Mesendoderm (in vitro differentiated cells): ENCODE measurements around the gene SND1.
A peak's percentile ranks its signal among the peaks of the same experiment; 100 is the strongest.

Source experiments
- DNase-seq: peaks from one replicate; pipeline ENCODE4 v3.0.0; 2013
- H2AK5ac ChIP-seq: 2 replicates; pipeline ENCODE4 v1.6.1; 2013; ENCODE audit warnings: low read length, inconsistent platforms
- H2BK120ac ChIP-seq: 2 replicates; pipeline ENCODE4 v1.6.1; 2013; ENCODE audit warnings: low read depth, mild to moderate bottlenecking, low read length, moderate library complexity, mixed read lengths
- H2BK15ac ChIP-seq: replicated peaks from 2 replicates; pipeline ENCODE4 v1.6.1; 2013; ENCODE audit warnings: low read depth, mild to moderate bottlenecking, moderate library complexity
- H2BK5ac ChIP-seq: 2 replicates; pipeline ENCODE4 v1.6.1; 2013; ENCODE audit warnings: low read length, inconsistent platforms
- H3K18ac ChIP-seq: 2 replicates; pipeline ENCODE4 v1.6.1; 2013; ENCODE audit warnings: mild to moderate bottlenecking, low read length, mixed read lengths
- H3K23ac ChIP-seq: one replicate; pipeline ENCODE4 v1.6.1; 2013; ENCODE audit warnings: low read length
- H3K27ac ChIP-seq: 2 replicates; pipeline ENCODE4 v1.5.1; 2013; ENCODE audit warnings: low read depth, mild to moderate bottlenecking, inconsistent platforms, low read length, moderate library complexity
- H3K27me3 ChIP-seq: 2 replicates; pipeline ENCODE4 v1.6.1; 2013; ENCODE audit warnings: low read length, control low read depth, mild to moderate bottlenecking, inconsistent platforms; ENCODE audit not compliant: insufficient read depth, poor library complexity
- H3K36me3 ChIP-seq: 2 replicates; pipeline ENCODE4 v1.6.1; 2013; ENCODE audit warnings: low read length, inconsistent platforms; ENCODE audit not compliant: control insufficient read depth, insufficient read depth
- H3K4ac ChIP-seq: one replicate; pipeline ENCODE4 v1.6.1; 2013; ENCODE audit warnings: low read depth, mild to moderate bottlenecking, low read length, moderate library complexity
- H3K4me1 ChIP-seq: 2 replicates; pipeline ENCODE4 v1.6.1; 2013; ENCODE audit warnings: low read depth, low read length, inconsistent platforms; ENCODE audit not compliant: control insufficient read depth
- H3K4me2 ChIP-seq: 2 replicates; pipeline ENCODE4 v1.6.1; 2013; ENCODE audit warnings: low read length
- H3K4me3 ChIP-seq: 2 replicates; pipeline ENCODE4 v1.5.1; 2013; ENCODE audit warnings: mild to moderate bottlenecking, low read length
- H3K56ac ChIP-seq: one replicate; pipeline ENCODE4 v1.6.1; 2013; ENCODE audit warnings: low read length
- H3K79me1 ChIP-seq: 2 replicates; pipeline ENCODE4 v1.6.1; 2013; ENCODE audit warnings: low read length, inconsistent platforms
- H3K79me2 ChIP-seq: 2 replicates; pipeline ENCODE4 v1.6.1; 2013; ENCODE audit warnings: mild to moderate bottlenecking, low read length; ENCODE audit not compliant: control insufficient read depth, insufficient read depth
- H3K9ac ChIP-seq: 2 replicates; pipeline ENCODE4 v1.6.1; 2013; ENCODE audit warnings: low read length, inconsistent platforms
- H4K5ac ChIP-seq: one replicate; pipeline ENCODE4 v1.6.1; 2013; ENCODE audit warnings: low read length
- H4K8ac ChIP-seq: one replicate; pipeline ENCODE4 v1.6.1; 2013; ENCODE audit warnings: low read depth, mild to moderate bottlenecking, control low read depth, low read length, moderate library complexity
- WGBS: extraction: QIAGEN DNeasy Blood & Tissue Kit; methylation state at CpG from one replicate; pipeline ENCODE4 v1.1.7; 2013; ENCODE audit warnings: low lambda C conversion rate, missing lambda C conversion rate; ENCODE audit not compliant: insufficient coverage; ENCODE audit errors: extremely low coverage; 5-methylcytosine and 5-hydroxymethylcytosine counted together

Gene SND1

DNA sequence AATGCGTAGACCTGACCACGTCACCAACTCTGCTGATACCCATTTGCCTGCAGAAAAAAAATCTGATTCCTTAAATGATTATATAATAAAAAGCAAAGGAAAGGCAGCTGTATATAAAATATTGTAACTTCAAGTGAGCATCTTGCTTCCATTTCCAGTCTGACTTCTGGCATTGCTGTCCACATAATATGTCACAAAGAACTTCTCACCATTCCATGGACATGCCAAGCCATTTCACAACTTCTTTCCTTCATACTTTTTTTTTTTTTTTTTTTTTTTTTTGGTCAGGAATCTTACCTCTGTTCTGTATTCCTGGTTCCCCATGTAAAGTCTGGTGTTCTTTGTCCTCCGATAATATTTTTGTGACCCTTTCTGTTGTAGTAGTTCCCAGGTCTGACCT is 165.5 kb downstream of the SND1 start:
- Histone ChIP-seq H3K4ac (no peak overlapping the region), H4K8ac (no peak overlapping the region), H2BK5ac (no peak overlapping the region), H3K4me3 (no peak overlapping the region), H3K9ac (no peak overlapping the region), H2BK120ac (no peak overlapping the region), H3K79me2 (peaks cover 16% of the 10 kb centered on the region), H3K27ac (no peak overlapping the region), H3K23ac (no peak overlapping the region), H3K36me3 (no peaks in the 10 kb centered on the region), H2AK5ac (no peak overlapping the region), H2BK15ac (no peak overlapping the region), H3K27me3 (no peaks in the 10 kb centered on the region), H4K5ac (no peak overlapping the region), H3K4me2 (no peak overlapping the region), H3K18ac (no peak overlapping the region), H3K56ac (no peak overlapping the region), H3K79me1 (peaks cover 17% of the 10 kb centered on the region), H3K4me1 (peaks cover 9% of the 10 kb centered on the region)
- DNase-seq: no peak
- WGBS: no CpG with 5 or more reads among the region's 3 CpGs

DNA sequence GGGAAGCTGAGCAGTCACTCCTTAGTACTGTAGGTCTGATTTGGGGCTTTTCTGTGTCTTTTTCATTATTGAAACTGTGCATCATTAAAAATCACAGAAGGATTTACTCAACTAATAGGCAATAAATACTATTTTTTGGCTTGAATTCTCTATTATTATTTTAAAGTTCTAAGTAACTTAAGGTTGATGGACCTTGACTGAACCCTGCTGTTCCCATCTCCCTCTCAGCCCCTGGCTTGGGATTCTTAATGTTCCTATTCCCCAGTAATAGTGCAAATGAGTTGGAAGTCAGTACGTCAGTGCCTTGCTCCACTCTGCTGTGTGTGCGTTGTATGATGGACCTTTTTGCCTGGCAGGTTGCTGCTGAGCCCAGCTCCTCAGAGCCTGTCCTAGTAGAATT is 166.3 kb downstream of the SND1 start:
- H3K27ac ChIP-seq: no peak overlapping the region
- no peak overlapping the region for H2BK120ac ChIP-seq
- peaks cover 12% of the 10 kb centered on the region for H3K4me1 ChIP-seq
- H3K23ac ChIP-seq: no peak overlapping the region
- no peak for DNase-seq
- no peaks in the 10 kb centered on the region for H3K36me3 ChIP-seq
- peaks cover 9% of the 10 kb centered on the region for H3K79me2 ChIP-seq
- peaks cover 15% of the 10 kb centered on the region for H3K79me1 ChIP-seq
- no peak overlapping the region for H2BK5ac ChIP-seq
- H2AK5ac ChIP-seq: no peak overlapping the region
- H4K5ac ChIP-seq: no peak overlapping the region
- H2BK15ac ChIP-seq: no peak overlapping the region
- WGBS: no CpG with 5 or more reads among the region's 2 CpGs
- H3K56ac ChIP-seq: no peak overlapping the region
- no peak overlapping the region for H3K4me3 ChIP-seq
- H3K27me3 ChIP-seq: no peaks in the 10 kb centered on the region
- H3K18ac ChIP-seq: no peak overlapping the region
- H3K9ac ChIP-seq: no peak overlapping the region
- H3K4me2 ChIP-seq: no peak overlapping the region
- H3K4ac ChIP-seq: no peak overlapping the region
- no peak overlapping the region for H4K8ac ChIP-seq

DNA sequence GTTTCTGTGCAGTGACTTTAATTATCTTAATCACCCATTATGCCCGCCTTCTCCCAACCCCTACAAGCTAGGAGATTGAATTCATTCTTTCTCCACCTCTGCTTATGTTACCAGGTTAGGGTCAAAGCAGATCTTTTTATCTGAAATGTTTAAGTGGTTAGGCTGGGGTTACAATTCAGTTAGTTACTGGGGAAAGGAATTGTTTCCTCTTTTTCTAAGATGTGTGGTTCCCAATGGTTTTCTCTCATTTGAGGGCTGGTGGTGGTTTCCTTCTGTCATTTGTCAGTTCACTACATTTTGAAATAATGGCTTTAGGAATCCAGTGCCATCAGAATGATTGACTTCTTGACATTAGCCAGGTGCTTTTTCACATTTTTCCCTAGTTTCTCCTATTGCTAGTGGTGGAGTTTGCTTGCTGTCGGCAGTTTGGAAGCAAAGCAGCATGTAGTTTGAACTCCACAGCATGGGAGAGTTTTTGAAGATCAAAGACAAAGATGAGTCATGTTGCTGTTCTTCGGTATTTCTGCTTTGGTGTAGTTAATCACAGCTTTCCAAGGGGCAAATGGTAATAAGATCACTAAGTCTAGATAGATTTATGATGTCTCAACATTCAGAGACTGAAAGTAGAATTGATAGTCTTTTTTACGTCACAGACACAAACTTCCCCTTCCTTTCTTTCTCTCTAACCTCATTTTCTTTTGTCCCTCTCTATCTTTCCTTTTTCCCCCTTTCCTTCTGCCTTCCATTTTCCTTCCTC is 168.2 kb downstream of the SND1 start:
- no peak overlapping the region for H2BK120ac ChIP-seq
- H3K27me3 ChIP-seq: no peaks in the 10 kb centered on the region
- H2BK5ac ChIP-seq: no peak overlapping the region
- DNase-seq: peak; percentile 80
- no peak overlapping the region for H4K5ac ChIP-seq
- no peak overlapping the region for H3K23ac ChIP-seq
- WGBS: no CpG with 5 or more reads among the region's 4 CpGs
- no peak overlapping the region for H3K4me2 ChIP-seq
- no peaks in the 10 kb centered on the region for H3K36me3 ChIP-seq
- no peak overlapping the region for H3K56ac ChIP-seq
- H4K8ac ChIP-seq: no peak overlapping the region
- H3K18ac ChIP-seq: peak overlapping the region; percentile 70
- peak overlapping the region; percentile 49 for H3K27ac ChIP-seq
- H3K4ac ChIP-seq: no peak overlapping the region
- H3K4me3 ChIP-seq: no peak overlapping the region
- peaks cover 9% of the 10 kb centered on the region for H3K79me1 ChIP-seq
- no peak overlapping the region for H2AK5ac ChIP-seq
- no peak overlapping the region for H2BK15ac ChIP-seq
- H3K9ac ChIP-seq: no peak overlapping the region
- H3K4me1 ChIP-seq: peaks cover 12% of the 10 kb centered on the region
- peaks cover 5% of the 10 kb centered on the region for H3K79me2 ChIP-seq

DNA sequence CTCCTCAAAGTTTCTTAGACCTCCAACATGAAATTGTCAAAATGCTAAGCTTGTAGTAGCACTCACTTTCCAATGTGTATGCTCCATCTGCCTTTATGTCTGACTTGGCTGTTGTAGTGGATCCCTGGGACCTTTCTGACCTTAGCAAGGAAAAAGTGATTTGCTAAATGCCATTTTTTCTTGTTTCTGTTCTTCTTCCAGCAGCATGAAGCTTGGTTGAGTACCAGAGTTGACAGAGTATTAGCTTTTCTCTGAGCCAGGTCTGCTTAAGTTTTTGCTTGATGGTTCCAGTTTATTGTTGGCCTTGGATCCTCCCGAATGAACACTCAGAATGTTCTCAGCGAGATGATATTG is 168.7 kb downstream of the SND1 start:
- no peaks in the 10 kb centered on the region for H3K36me3 ChIP-seq

DNA sequence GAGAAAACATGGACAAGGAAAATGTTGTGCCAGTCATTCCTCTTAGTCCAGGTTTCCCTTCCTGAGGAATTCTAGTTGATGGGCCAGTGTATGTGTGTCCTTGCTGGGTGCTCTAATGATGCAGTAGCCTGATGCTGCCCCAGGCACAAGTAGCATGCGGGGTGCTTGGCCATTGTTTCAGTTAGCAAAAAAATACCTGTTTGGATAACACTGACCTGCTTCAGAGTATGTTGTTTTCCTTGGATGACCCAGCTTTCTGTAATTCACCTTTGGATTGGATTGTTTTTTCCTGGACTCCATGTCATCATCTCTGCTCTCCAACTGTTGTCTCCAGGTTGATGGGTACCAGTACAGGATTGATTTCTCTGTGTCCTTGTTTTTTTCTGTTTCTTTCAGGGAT is 169.2 kb downstream of the SND1 start:
- DNase-seq: peak; percentile 52
- no peak overlapping the region for H3K18ac ChIP-seq
- no peak overlapping the region for H3K23ac ChIP-seq
- peaks cover 12% of the 10 kb centered on the region for H3K4me1 ChIP-seq
- H3K56ac ChIP-seq: no peak overlapping the region
- H2BK5ac ChIP-seq: no peak overlapping the region
- no peak overlapping the region for H4K8ac ChIP-seq
- no peak overlapping the region for H3K9ac ChIP-seq
- H3K27me3 ChIP-seq: no peaks in the 10 kb centered on the region
- H4K5ac ChIP-seq: no peak overlapping the region
- no peak overlapping the region for H3K27ac ChIP-seq
- H2BK15ac ChIP-seq: no peak overlapping the region
- H2AK5ac ChIP-seq: no peak overlapping the region
- no peak overlapping the region for H3K4me3 ChIP-seq
- H3K79me2 ChIP-seq: peaks cover 2% of the 10 kb centered on the region
- H3K79me1 ChIP-seq: peaks cover 9% of the 10 kb centered on the region
- no peak overlapping the region for H3K4me2 ChIP-seq
- WGBS: no CpG with 5 or more reads among the region's 1 CpG
- H2BK120ac ChIP-seq: no peak overlapping the region
- no peak overlapping the region for H3K4ac ChIP-seq
- H3K36me3 ChIP-seq: no peaks in the 10 kb centered on the region

More for the DNA sequence above, 168.7 kb downstream of the SND1 start:
- Histone ChIP-seq H4K8ac (peak overlapping the region; percentile 70), H3K79me2 (peaks cover 2% of the 10 kb centered on the region), H3K56ac (no peak overlapping the region), H4K5ac (no peak overlapping the region), H2BK15ac (no peak overlapping the region), H2BK120ac (no peak overlapping the region), H3K9ac (no peak overlapping the region), H3K4me2 (no peak overlapping the region), H3K4me1 (peaks cover 12% of the 10 kb centered on the region), H2BK5ac (no peak overlapping the region), H3K4me3 (no peak overlapping the region), H3K23ac (no peak overlapping the region), H3K4ac (no peak overlapping the region), H3K27me3 (no peaks in the 10 kb centered on the region), H2AK5ac (no peak overlapping the region), H3K27ac (peak overlapping the region; percentile 49), H3K18ac (peak overlapping the region; percentile 70), H3K79me1 (peaks cover 9% of the 10 kb centered on the region)
- WGBS: no CpG with 5 or more reads among the region's 2 CpGs
- DNase-seq: no peak
